Activated CD4-positive, alpha-beta memory T cell treated with anti-CD3 and anti-CD28 coated beads for 36 hours (primary cell): ENCODE data around the gene SH3D19. TPM values are rescaled to one million over a fixed set of nuclear protein-coding genes. Genes with fewer than 3 reads are reported as not detected.
"Not testable (repeated sequence)": the region's sequence is repeated elsewhere in the genome, so short reads cannot be mapped to it uniquely, and the experiment has no call there.

Experiments
- CTCF ChIA-PET: fragments of 350-600 bp; sonication (Branson Sonifier 250); formaldehyde crosslinking; loops from one replicate; lab custom pipeline; 2021; ENCODE audit warnings: antibody characterized with exemption, inconsistent platforms; lab: Charles Lee
- POLR2A ChIA-PET: fragments of 350-600 bp; sonication (Branson Sonifier 250); formaldehyde crosslinking; loops from one replicate; lab custom pipeline; 2021; ENCODE audit warnings: antibody characterized with exemption; lab: Charles Lee
- DNase-seq: peaks from one replicate; pipeline ENCODE4 v3.0.0-alpha.2; 2020
- H3K27ac Mint-ChIP-seq: one replicate; pipeline ENCODE4 v1.8.0; 2021; ENCODE audit warnings: mixed read lengths
- H3K27me3 Mint-ChIP-seq: one replicate; pipeline ENCODE4 v1.8.0; 2021; ENCODE audit warnings: mixed read lengths
- H3K36me3 Mint-ChIP-seq: one replicate; pipeline ENCODE4 v1.8.0; 2021; ENCODE audit warnings: mixed read lengths
- H3K4me1 Mint-ChIP-seq: one replicate; pipeline ENCODE4 v1.8.0; 2021; ENCODE audit warnings: low read depth, mixed read lengths
- H3K4me3 Mint-ChIP-seq: one replicate; pipeline ENCODE4 v1.8.0; 2021; ENCODE audit warnings: mild to moderate bottlenecking, mixed read lengths
- H3K9me3 Mint-ChIP-seq: one replicate; pipeline ENCODE4 v1.8.0; 2021; ENCODE audit warnings: mixed read lengths
- intact Hi-C: fragments of 100-400 bp; cut with micrococcal nuclease; formaldehyde crosslinking; loops from one replicate; pipeline ENCODE4 v1.15.1; 2023
- total RNA-seq, 2 experiments: library from RNA; stranded (reverse); gene quantifications; one replicate each; pipeline ENCODE4 v1.2.3, GENCODE V29; 2021

The SH3D19 gene
- total RNA-seq, 2 experiments from 2014 or later = 0.68 TPM; not detected in 1

- Mint-ChIP-seq H3K27me3 (peaks cover 4% of the 10 kb centered on the region), H3K36me3 (no peaks in the 10 kb centered on the region), H3K4me3 (no peak overlapping the region), H3K27ac (no peak overlapping the region), H3K4me1 (no peaks in the 10 kb centered on the region), H3K9me3 (no peaks in the 10 kb centered on the region)
- no peak for DNase-seq
- intact Hi-C loops = no loop called here
- ChIA-PET POLR2A (no interaction called here), CTCF (no interaction called here)
These were observed 14.1 kb upstream of the SH3D19 start for GRCh38 chr4:151339467-151339866.

GRCh38 chr4:151331276-151332042, 6.1 kb upstream of the SH3D19 start:
- DNase-seq = no peak
- Mint-ChIP-seq H3K4me3 (no peak overlapping the region), H3K4me1 (no peaks in the 10 kb centered on the region), H3K27me3 (peaks cover 9% of the 10 kb centered on the region), H3K9me3 (peaks cover 5% of the 10 kb centered on the region), H3K27ac (no peak overlapping the region), H3K36me3 (no peaks in the 10 kb centered on the region)
- ChIA-PET CTCF (no interaction called here), POLR2A (no interaction called here)
- intact Hi-C loops = no loop called here

DNA sequence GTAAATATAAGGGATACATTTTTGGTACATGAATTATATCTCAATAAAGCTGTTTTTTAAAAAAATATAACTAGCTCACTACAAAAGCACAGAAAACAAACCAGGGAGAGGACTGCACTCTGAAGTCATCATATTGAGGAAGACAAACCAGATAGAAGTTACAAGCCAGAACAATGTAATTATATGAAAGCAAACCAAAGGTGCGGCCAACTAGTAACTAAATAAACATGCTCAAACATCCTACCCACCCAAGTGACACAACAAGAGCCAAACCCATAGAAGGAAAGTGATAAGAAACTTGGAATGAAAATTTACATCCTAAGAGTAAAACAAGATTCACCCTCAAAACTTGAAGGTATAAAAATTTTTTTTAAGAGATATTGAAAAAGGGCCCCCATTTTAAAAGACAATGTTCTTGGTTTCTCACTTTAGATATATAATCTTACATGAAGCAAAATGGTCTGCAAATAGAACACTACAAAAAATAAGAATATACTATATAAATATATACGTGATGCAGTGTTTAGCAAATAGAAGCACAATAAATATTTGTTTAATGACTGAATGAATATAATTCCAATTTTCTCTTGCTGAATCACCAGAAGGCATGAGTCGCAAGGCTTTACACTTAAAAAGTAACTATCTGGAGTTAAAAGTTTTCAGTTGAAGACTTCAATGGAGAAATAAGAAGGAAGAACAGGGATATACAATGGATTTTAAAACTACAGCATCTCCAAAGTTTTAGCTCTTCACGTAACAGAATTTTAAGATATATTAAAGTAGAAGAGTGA, 4.0 kb upstream of the SH3D19 start:
- no peak overlapping the region for H3K4me3 Mint-ChIP-seq
- ChIA-PET CTCF (no interaction called here), POLR2A (no interaction called here)
- H3K9me3 Mint-ChIP-seq = peaks cover 5% of the 10 kb centered on the region
- H3K27me3 Mint-ChIP-seq = peaks cover 20% of the 10 kb centered on the region
- H3K36me3 Mint-ChIP-seq = no peaks in the 10 kb centered on the region
- H3K4me1 Mint-ChIP-seq = peaks cover 9% of the 10 kb centered on the region
- intact Hi-C loops = no loop called here
- no peak for DNase-seq
- H3K27ac Mint-ChIP-seq = no peak overlapping the region

DNA sequence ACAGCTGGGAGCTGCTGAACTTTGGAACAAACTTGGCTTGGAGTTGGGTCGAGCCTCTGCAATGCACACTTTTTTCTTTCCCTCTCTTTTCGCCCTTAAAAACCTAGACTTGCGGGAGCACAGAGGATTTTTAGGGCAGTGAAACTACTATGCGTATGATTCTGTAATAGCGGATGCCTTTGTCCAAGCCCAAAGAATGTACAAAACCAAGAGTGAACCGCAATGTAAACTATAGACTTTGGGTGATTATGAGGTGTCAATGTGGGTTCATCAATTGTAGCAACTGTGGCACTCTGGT, 493 bp upstream of the SH3D19 start:
- Mint-ChIP-seq H3K27ac (no peak overlapping the region), H3K9me3 (peaks cover 3% of the 10 kb centered on the region), H3K4me1 (peaks cover 11% of the 10 kb centered on the region), H3K36me3 (no peaks in the 10 kb centered on the region), H3K27me3 (peaks cover 38% of the 10 kb centered on the region), H3K4me3 (peak overlapping the region; percentile 72)
- DNase-seq = no peak
- POLR2A ChIA-PET = no interaction called here
- CTCF ChIA-PET = no interaction called here
- intact Hi-C loops = no loop called here

GRCh38 chr4:151324752-151325110, 674 bp downstream of the SH3D19 start:
- ChIA-PET CTCF (no interaction called here), POLR2A (no interaction called here)
- Mint-ChIP-seq H3K4me1 (peaks cover 11% of the 10 kb centered on the region), H3K27ac (no peak overlapping the region), H3K4me3 (peak overlapping the region; percentile 41), H3K36me3 (no peaks in the 10 kb centered on the region), H3K27me3 (peaks cover 38% of the 10 kb centered on the region), H3K9me3 (no peaks in the 10 kb centered on the region)
- DNase-seq = peak; percentile 38
- intact Hi-C loops = no loop called here

DNA sequence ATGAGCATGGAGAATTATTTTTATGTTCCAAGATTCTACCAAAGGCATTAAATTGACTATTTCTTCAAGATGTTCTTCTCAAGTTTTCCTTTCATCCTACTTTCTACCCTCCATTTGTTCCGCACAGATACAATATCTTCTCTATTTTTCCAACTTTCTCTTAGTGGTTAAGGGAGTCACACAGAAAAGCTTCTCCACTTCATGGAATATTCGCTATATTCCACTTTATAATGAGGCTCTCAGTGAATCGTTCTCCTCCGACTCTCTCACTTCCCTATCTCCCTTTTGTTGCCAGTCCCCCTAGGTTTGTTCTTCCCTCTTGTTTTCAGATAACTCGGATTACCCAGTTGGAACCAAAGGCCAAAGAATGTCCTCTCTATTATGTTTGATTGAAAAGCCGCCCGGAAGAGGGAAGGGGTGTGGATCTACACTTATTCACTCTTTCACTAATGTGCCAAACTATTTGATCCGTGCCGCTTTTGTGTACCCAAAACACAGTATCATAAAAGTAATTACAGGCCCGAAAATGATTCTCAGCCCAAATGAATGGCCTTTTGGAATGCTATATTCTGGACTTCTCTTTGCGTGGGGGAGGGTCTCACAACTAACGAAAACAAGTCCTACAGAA, 1.2 kb downstream of the SH3D19 start:
- peaks cover 11% of the 10 kb centered on the region for H3K4me1 Mint-ChIP-seq
- CTCF ChIA-PET = no interaction called here
- peaks cover 40% of the 10 kb centered on the region for H3K27me3 Mint-ChIP-seq
- no peaks in the 10 kb centered on the region for H3K36me3 Mint-ChIP-seq
- POLR2A ChIA-PET = interaction anchor here (0.6 kb wide), 1 partner anchor 24 kb away, joined by 7 read pairs; no protein-coding TSS in a partner anchor
- no peak for DNase-seq
- H3K4me3 Mint-ChIP-seq = no peak overlapping the region
- no peaks in the 10 kb centered on the region for H3K9me3 Mint-ChIP-seq
- intact Hi-C loops = no loop called here
- H3K27ac Mint-ChIP-seq = no peak overlapping the region

DNA sequence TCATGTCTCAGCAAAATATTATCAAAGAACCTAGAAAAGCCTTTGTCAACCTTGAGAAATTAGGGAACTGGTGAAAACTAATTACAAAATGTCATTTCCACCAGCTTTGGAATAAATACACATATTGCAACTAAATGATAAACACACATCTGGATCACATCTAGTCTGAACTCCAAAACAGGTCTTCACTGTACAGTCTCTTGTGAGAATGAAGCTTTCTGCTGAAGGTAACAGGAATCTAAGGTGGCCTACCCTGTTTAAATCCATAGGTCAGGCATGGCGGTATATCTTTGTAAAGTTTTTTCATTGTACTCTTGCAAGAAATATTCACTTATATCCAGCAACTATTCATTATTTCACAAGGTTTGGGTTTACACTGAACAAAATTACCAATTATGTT, 1.7 kb downstream of the SH3D19 start:
- CTCF ChIA-PET = interaction anchor here (0.6 kb wide), 1 partner anchor 52 kb away, joined by 3 read pairs; no protein-coding TSS in a partner anchor

GRCh38 chr4:151322570-151322969, 2.8 kb downstream of the SH3D19 start:
- Mint-ChIP-seq H3K36me3 (no peaks in the 10 kb centered on the region), H3K4me1 (peaks cover 11% of the 10 kb centered on the region), H3K4me3 (no peak overlapping the region), H3K27me3 (peaks cover 40% of the 10 kb centered on the region), H3K27ac (no peak overlapping the region), H3K9me3 (no peaks in the 10 kb centered on the region)
- ChIA-PET POLR2A (interaction anchor here (0.5 kb wide), 1 partner anchor 56 kb away, joined by 3 read pairs; no protein-coding TSS in a partner anchor), CTCF (no interaction called here)
- intact Hi-C loops = no loop called here
- no peak for DNase-seq

More for the DNA sequence above, 1.7 kb downstream of the SH3D19 start:
- Mint-ChIP-seq H3K4me1 (peaks cover 11% of the 10 kb centered on the region), H3K27me3 (peaks cover 40% of the 10 kb centered on the region), H3K27ac (no peak overlapping the region), H3K9me3 (no peaks in the 10 kb centered on the region), H3K4me3 (no peak overlapping the region), H3K36me3 (no peaks in the 10 kb centered on the region)
- no peak for DNase-seq
- intact Hi-C loops = no loop called here
- POLR2A ChIA-PET = interaction anchor here (0.6 kb wide), 1 partner anchor 24 kb away, joined by 7 read pairs; no protein-coding TSS in a partner anchor

DNA sequence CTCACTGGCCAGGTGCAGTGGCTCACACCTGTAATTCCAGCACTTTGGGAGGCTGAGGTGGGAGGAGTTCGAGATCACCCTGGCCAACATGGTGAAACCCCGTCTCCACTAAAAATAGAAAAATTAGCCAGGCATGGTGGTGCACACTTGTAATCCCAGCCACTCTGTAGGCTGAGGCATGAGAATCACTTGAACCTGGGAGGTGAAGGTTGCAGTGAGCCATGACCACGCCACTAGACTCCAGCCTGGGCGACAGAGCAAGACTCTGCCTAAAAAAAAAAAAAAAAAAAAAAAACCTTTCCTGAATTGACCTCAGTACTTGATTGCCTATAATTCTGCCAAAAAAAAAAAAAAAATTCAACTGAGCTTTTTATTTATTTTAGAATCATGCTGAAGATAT, 3.2 kb downstream of the SH3D19 start:
- H3K27ac Mint-ChIP-seq = not testable (repeated sequence)

DNA sequence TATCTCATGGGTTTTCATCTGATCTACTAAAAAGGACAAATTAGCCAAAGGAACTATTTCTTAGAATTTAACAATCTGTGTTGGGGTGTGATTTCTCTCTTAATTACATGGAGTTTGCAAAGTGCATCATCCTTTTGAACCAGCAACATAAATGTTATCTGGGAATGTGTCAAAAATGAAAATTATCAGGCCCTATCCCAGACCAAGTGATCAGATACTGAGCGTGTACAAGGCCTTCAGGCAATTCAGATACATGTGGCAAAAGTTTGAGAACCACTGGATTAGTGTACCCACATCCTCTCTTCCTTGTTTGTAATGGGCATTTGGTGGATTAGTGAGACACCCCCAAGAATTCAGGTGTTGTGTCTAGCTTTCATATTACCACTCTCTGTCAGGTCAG, 3.8 kb downstream of the SH3D19 start:
- peaks cover 11% of the 10 kb centered on the region for H3K4me1 Mint-ChIP-seq
- no peak for DNase-seq
- H3K27ac Mint-ChIP-seq = no peak overlapping the region
- H3K27me3 Mint-ChIP-seq = peaks cover 45% of the 10 kb centered on the region
- no peaks in the 10 kb centered on the region for H3K9me3 Mint-ChIP-seq
- intact Hi-C loops = no loop called here
- POLR2A ChIA-PET = no interaction called here
- CTCF ChIA-PET = no interaction called here
- H3K36me3 Mint-ChIP-seq = no peaks in the 10 kb centered on the region
- H3K4me3 Mint-ChIP-seq = no peak overlapping the region

More for the DNA sequence above, 3.2 kb downstream of the SH3D19 start:
- DNase-seq, H3K36me3 Mint-ChIP-seq, H3K9me3 Mint-ChIP-seq, CTCF ChIA-PET, H3K4me3 Mint-ChIP-seq, intact Hi-C loops: not testable (repeated sequence)
- POLR2A ChIA-PET = interaction anchor here (0.5 kb wide), 1 partner anchor 55 kb away, joined by 3 read pairs; no protein-coding TSS in a partner anchor
- Mint-ChIP-seq H3K4me1 (peaks cover 11% of the 10 kb centered on the region), H3K27me3 (peaks cover 42% of the 10 kb centered on the region)

- no peak for DNase-seq
- ChIA-PET CTCF (no interaction called here), POLR2A (no interaction called here)
- peaks cover 3% of the 10 kb centered on the region for H3K4me1 Mint-ChIP-seq
- H3K36me3 Mint-ChIP-seq = no peaks in the 10 kb centered on the region
- intact Hi-C loops = no loop called here
- no peaks in the 10 kb centered on the region for H3K9me3 Mint-ChIP-seq
- peaks cover 33% of the 10 kb centered on the region for H3K27me3 Mint-ChIP-seq
- no peak overlapping the region for H3K27ac Mint-ChIP-seq
- H3K4me3 Mint-ChIP-seq = no peak overlapping the region
These were observed 5.9 kb downstream of the SH3D19 start for GRCh38 chr4:151319490-151319889.

DNA sequence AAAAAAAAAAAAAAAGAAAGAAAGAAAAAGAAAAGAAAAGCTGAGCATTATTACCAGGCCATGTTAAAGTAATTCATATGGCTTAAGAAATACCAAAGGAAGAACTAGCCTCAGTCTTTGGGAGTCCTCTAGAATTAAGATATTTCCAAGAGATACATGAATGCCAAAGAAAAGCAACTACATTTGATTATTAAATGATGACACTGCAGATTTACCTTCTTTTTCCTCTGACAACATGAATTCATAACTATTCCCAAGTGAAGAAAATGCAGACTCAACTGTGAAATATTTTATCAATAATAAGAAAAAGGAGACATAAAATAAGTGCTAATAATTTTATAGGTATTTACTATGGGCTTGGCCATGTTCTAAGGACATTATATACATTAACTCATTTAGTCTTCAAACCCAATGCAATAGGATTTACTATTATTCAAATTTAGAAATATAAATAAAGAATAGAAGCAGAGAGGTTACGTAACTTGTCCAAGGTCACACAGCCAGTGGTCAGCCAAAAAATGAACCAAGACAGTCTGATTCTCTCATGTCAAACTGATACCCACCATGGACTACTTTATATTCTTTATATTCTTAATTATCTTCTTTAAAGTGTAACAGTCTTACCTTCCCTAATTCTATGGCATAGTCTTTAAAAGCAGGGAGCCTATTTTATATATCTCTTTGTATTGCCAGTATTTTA, 6.9 kb downstream of the SH3D19 start:
- H3K9me3 Mint-ChIP-seq = no peaks in the 10 kb centered on the region
- DNase-seq = no peak
- POLR2A ChIA-PET = no interaction called here
- CTCF ChIA-PET = no interaction called here
- H3K27me3 Mint-ChIP-seq = peaks cover 24% of the 10 kb centered on the region
- no peaks in the 10 kb centered on the region for H3K4me1 Mint-ChIP-seq
- H3K27ac Mint-ChIP-seq = no peak overlapping the region
- intact Hi-C loops = no loop called here
- no peaks in the 10 kb centered on the region for H3K36me3 Mint-ChIP-seq
- no peak overlapping the region for H3K4me3 Mint-ChIP-seq
